ENCODE data around the gene SHROOM2. TPM values are rescaled to one million over a fixed set of nuclear protein-coding genes. Genes with fewer than 3 reads are reported as not detected.
A peak's percentile ranks its signal among the peaks of the same experiment; 100 is the strongest.
"Not testable (repeated sequence)": the region's sequence is repeated elsewhere in the genome, so short reads cannot be mapped to it uniquely, and the experiment has no call there.

The SHROOM2 gene
- total RNA-seq, 2 experiments from 2014 or later = not detected

DNA sequence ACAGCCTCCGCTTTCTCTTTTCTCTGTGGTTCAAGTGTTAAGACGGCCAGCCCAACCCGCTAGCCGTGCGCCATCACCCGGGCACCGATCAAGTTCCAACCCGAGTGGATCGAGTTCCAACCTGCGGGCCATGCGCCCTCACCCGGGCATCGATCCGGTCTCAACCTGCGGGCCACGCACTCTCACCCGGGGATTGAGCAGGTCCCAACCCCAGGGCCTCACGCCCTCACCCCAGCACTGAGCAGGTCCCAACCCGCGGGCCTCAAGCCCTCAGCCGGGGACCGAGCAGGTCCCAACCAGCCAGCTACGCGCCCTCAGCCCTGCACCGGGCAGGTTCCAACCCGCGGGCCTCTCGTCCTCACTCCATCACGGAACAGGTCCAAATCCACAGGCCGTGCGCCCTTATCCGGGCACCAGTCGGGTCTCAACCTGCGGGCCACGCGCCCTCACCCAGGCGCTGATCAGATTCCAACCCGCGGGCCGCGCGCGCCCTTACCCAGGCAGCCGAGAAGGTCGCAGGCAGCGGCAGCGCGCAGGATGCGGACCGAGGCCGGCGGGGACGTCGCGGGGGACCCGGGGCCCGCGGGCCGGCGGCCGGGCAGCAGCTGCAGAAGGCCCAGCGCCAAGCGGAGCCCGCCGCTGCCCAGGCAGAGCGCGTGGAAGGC lies 21.0 kb upstream of the SHROOM2 start:
- intact Hi-C loops (cut with DNase I, micrococcal nuclease) = no loop called here
- Mint-ChIP-seq H3K27me3 (peaks cover 11% of the 10 kb centered on the region), H3K4me3 (no peak overlapping the region), H3K4me1 (no peaks in the 10 kb centered on the region), H3K36me3 (ENCODE audit: low read depth) (no peaks in the 10 kb centered on the region), H3K9me3 (ENCODE audit: low read depth) (no peaks in the 10 kb centered on the region), H3K27ac (no peak overlapping the region)
- ChIA-PET CTCF (no interaction called here), POLR2A (no interaction called here)
- ATAC-seq (no peak), DNase-seq (no peak)

DNA sequence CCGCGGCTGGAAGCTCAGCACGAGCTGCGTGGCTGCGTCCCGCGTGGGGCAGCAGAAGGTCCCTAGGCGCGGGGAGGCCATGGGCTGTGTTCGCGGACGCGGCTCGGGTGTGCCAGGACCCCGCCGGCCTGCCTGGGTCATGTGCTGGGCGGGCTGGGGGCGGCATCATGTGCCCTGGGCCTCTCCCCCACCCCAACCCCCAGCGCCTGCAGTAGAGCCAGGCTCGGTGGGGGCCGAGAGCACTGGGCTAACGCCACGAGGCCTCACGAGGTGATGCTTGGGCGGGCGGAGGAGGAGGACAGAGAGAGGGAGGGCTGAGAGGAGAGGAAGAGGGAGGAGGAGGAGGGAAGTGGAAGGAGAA lies 20.5 kb upstream of the SHROOM2 start, which contains the start of gene GPR143:
Gene GPR143 (minus strand): TSS at position 111 of the 361 bp plus-strand sequence. CDS start 30 bp downstream, at position 81.
- DNase-seq (no peak), ATAC-seq (no peak)
- Mint-ChIP-seq H3K27ac (no peak within 1 kb of the TSS), H3K36me3 (ENCODE audit: low read depth) (no peaks in the 10 kb centered on the region), H3K27me3 (peaks cover 11% of the 10 kb centered on the region), H3K9me3 (ENCODE audit: low read depth) (no peaks in the 10 kb centered on the region), H3K4me3 (no peak within 1 kb of the TSS), H3K4me1 (no peaks in the 10 kb centered on the region)
- intact Hi-C loops (cut with DNase I, micrococcal nuclease) = no loop called here
- ChIA-PET CTCF (no interaction called here), POLR2A (no interaction called here)

DNA sequence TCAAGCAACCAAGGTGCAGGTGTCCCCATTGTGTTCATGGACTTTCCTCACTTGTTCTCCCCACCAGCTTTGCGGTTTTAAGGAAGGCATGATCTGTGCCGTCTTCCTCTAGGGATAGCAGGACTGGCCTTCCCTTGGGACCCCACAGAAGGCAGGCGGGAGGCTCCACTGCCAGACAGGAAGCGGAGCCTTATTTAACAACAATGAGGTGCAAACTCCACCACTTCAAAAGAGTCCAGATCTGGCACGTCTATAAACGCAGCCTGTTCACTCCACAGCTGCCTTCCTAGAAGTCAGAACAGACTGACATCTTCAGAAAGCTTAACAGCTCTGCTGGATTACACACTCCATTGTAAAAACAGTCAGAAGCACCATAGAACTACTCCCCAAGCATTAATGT lies 18.9 kb upstream of the SHROOM2 start:
- ATAC-seq (no peak), DNase-seq (no peak)
- no peaks in the 10 kb centered on the region for H3K36me3 Mint-ChIP-seq (ENCODE audit: low read depth)
- no peaks in the 10 kb centered on the region for H3K9me3 Mint-ChIP-seq (ENCODE audit: low read depth)
- H3K4me3 Mint-ChIP-seq = no peak overlapping the region
- no peaks in the 10 kb centered on the region for H3K4me1 Mint-ChIP-seq
- ChIA-PET POLR2A (no interaction called here), CTCF (no interaction called here)
- H3K27ac Mint-ChIP-seq = no peak overlapping the region
- intact Hi-C loops (cut with DNase I, micrococcal nuclease) = no loop called here
- H3K27me3 Mint-ChIP-seq = peaks cover 12% of the 10 kb centered on the region

DNA sequence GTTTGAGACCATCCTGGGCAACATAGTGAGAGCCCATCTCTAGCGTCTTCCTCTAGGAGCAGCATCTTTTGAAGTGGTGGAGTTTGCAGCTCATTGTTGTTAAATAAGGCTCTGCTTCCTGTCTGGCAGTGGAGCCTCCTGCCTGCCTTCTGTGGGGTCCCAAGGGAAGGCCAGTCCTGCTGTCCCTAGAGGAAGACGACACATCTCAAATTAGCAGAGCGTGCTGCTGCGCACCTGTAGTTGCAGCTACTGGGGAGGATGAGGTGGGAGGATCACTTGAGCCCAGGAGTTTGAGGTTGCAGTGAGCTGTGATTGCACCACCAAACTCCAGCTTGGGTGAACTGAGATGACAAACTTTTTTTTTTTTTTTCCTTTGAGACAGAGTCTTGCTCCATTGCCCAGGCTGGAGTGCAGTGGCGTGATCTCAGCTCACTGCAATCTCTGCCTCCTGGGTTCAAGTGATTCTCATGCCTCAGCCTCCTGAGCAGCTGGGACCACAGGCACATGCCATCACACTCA lies 17.8 kb upstream of the SHROOM2 start:
- H3K27me3 Mint-ChIP-seq = peaks cover 11% of the 10 kb centered on the region
- POLR2A ChIA-PET; DNase-seq; ATAC-seq; CTCF ChIA-PET; H3K9me3 Mint-ChIP-seq (ENCODE audit: low read depth); intact Hi-C loops (cut with DNase I, micrococcal nuclease); H3K27ac Mint-ChIP-seq; H3K4me3 Mint-ChIP-seq; H3K4me1 Mint-ChIP-seq; H3K36me3 Mint-ChIP-seq (ENCODE audit: low read depth): not testable (repeated sequence)

DNA sequence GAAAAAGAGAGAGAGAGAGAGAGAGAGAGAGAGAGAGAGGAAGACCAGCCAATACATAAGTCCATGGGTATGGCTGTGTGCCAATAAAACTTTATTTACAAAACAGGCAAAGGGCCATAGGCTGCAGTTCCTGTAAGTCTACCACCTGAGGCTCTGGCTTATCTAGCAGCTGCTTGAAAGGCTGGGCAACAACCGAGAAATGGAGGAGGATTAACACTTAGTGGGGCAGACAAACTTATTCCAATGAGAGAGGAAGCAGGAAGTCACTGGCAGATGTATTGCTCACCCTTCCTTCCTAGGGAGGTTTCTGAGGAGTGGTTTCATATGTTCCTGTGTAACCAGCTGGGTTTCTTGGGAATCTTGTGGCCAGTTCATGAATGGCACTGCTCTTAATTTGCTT lies 15.9 kb upstream of the SHROOM2 start:
- Mint-ChIP-seq H3K36me3 (ENCODE audit: low read depth) (no peaks in the 10 kb centered on the region), H3K27me3 (peaks cover 13% of the 10 kb centered on the region), H3K27ac (no peak overlapping the region), H3K4me3 (no peak overlapping the region), H3K9me3 (ENCODE audit: low read depth) (no peaks in the 10 kb centered on the region), H3K4me1 (no peaks in the 10 kb centered on the region)
- DNase-seq (no peak), ATAC-seq (no peak)
- intact Hi-C loops (cut with DNase I, micrococcal nuclease) = no loop called here
- CTCF ChIA-PET = no interaction called here
- POLR2A ChIA-PET = no interaction called here

DNA sequence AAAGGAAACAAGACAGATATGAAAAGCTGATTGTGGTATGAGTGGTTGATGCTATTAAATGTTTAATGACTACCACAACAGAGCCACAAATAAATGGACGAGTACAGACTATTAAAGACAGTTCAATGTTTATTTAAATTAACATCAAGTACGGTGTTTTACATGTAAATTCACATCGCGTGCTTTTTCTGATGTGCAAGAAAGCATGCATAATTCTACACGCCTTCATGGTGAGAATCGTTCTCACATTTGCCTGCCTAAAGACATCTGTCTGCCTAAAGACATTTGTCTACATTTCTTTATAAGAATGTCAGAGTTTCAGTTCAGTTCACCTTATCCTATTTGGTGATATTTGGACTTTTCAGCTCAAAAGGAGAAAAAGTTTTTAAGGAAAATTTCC lies 13.3 kb upstream of the SHROOM2 start:
- H3K9me3 Mint-ChIP-seq (ENCODE audit: low read depth) = no peaks in the 10 kb centered on the region
- H3K27me3 Mint-ChIP-seq = peaks cover 12% of the 10 kb centered on the region
- ATAC-seq (no peak), DNase-seq (no peak)
- no peaks in the 10 kb centered on the region for H3K36me3 Mint-ChIP-seq (ENCODE audit: low read depth)
- ChIA-PET CTCF (no interaction called here), POLR2A (interaction anchor here (0.7 kb wide), 1 partner anchor 643 kb away, joined by 6 read pairs; no protein-coding TSS in a partner anchor)
- no peak overlapping the region for H3K4me3 Mint-ChIP-seq
- intact Hi-C loops (cut with DNase I, micrococcal nuclease) = no loop called here
- H3K27ac Mint-ChIP-seq = no peak overlapping the region
- H3K4me1 Mint-ChIP-seq = no peaks in the 10 kb centered on the region

DNA sequence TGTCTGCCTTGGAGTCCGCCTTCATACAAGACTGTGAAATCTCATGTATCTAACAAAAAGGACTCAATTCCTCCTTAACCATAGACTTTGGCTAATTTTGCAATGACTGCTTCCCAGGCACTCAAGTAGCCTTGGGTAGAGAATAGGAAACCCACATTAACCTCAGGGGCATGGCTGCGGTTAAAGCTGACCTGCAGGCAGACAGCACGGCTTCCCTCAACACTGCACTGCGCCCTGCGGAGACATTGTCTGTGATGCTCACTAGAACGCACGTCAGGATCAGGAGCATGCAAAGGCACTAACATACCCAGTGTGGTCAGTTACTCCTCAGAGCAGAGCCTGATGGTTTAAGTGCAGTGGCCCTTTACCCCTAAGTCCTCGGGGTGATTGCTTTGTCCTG lies 10.3 kb upstream of the SHROOM2 start:
- intact Hi-C loops (cut with DNase I, micrococcal nuclease) = no loop called here
- H3K27ac Mint-ChIP-seq = no peak overlapping the region
- H3K9me3 Mint-ChIP-seq (ENCODE audit: low read depth) = no peaks in the 10 kb centered on the region
- no peaks in the 10 kb centered on the region for H3K4me1 Mint-ChIP-seq
- POLR2A ChIA-PET = no interaction called here
- DNase-seq (no peak), ATAC-seq (no peak)
- CTCF ChIA-PET = no interaction called here
- H3K4me3 Mint-ChIP-seq = no peak overlapping the region
- no peaks in the 10 kb centered on the region for H3K36me3 Mint-ChIP-seq (ENCODE audit: low read depth)
- H3K27me3 Mint-ChIP-seq = peaks cover 16% of the 10 kb centered on the region

DNA sequence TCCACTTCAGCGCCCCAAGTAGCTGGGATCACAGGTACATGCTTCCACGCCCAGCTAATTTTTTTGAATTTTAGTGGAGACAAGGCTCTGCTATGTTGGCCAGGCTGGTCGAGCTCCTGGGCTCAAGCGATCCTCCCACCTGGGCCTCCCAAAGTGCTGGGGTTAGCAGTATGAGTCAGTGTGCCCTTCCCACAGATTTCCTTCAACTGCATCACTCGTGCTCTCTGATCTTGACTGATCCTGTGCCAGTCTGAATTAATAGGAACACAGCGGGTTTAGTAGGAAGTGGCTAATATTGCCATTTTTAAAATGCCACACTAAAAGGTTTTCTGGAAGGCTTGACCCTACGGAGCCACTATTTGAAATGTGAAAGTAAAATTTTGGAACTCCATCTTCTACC lies 4.3 kb upstream of the SHROOM2 start:
- ChIA-PET POLR2A (no interaction called here), CTCF (no interaction called here)
- Mint-ChIP-seq H3K9me3 (ENCODE audit: low read depth) (no peaks in the 10 kb centered on the region), H3K36me3 (ENCODE audit: low read depth) (no peaks in the 10 kb centered on the region), H3K4me1 (no peaks in the 10 kb centered on the region), H3K4me3 (no peak overlapping the region), H3K27me3 (peaks cover 16% of the 10 kb centered on the region), H3K27ac (no peak overlapping the region)
- DNase-seq = no peak
- intact Hi-C loops (cut with DNase I, micrococcal nuclease) = no loop called here
- ATAC-seq = no peak

DNA sequence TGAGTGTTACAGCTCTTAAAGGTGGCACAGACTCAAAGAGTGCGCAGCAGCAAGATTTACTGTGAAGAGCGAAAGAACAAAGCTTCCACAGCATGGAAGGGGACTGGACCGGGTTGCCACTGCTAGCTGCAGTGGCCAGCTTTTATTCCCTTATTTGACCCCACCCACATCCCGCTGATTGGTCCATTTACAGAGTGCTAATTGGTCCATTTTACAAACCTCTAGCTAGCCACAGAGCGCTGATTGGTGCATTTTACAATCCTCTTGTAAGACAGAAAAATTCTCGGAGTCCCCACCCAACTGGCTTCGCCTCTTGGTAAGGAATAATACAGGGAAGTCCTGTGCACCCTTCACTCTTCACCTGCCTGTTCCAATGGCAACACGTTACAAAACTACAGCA lies 1.9 kb upstream of the SHROOM2 start:
- POLR2A ChIA-PET = no interaction called here
- Mint-ChIP-seq H3K4me3 (no peak overlapping the region), H3K27me3 (peaks cover 28% of the 10 kb centered on the region), H3K9me3 (ENCODE audit: low read depth) (no peaks in the 10 kb centered on the region), H3K27ac (no peak overlapping the region), H3K4me1 (no peaks in the 10 kb centered on the region), H3K36me3 (ENCODE audit: low read depth) (no peaks in the 10 kb centered on the region)
- ATAC-seq (no peak), DNase-seq (no peak)
- CTCF ChIA-PET = no interaction called here
- intact Hi-C loops (cut with DNase I, micrococcal nuclease) = no loop called here

DNA sequence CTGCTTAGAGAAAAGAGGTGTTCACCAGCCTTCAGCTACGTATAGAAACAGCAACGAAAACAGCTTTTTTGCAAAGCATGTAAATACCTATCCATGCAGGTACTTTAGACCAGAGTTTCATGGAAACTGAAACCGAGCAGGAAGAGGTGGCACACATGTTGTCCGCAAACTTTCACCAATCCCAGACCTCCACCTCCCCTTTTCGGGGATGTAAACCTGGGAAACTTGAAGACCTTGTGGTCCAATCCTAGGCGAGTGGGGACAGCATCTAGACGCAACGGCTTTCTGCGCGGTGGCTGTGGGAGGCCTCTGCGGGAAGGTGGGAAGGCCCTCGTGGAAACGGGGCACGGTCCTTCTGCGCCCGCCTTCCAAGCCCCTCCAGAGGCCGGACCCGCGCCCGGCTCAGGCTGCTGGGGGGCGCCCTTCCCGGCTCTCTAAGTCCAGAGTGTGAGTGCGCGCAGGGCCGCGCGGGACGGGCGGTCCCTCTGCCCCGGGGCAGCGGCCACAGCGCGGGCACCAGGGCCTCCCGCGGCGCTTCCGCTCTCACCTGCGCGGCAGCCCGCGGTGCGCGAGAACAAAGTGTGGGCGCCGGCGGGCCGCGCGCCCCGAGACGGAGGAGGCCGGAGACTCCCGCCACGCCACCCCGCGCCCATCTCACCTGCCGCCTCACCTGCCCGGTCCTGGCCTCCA lies 830 bp upstream of the SHROOM2 start:
- CTCF ChIA-PET = interaction anchor here (0.5 kb wide), 1 partner anchor 361 kb away, joined by 3 read pairs; no protein-coding TSS in a partner anchor
- Mint-ChIP-seq H3K4me3 (no peak overlapping the region), H3K9me3 (ENCODE audit: low read depth) (no peaks in the 10 kb centered on the region), H3K36me3 (ENCODE audit: low read depth) (no peaks in the 10 kb centered on the region), H3K27me3 (peaks cover 31% of the 10 kb centered on the region), H3K27ac (no peak overlapping the region), H3K4me1 (no peaks in the 10 kb centered on the region)
- intact Hi-C loops (cut with DNase I, micrococcal nuclease) = no loop called here
- POLR2A ChIA-PET = no interaction called here
- DNase-seq = no peak
- no peak for ATAC-seq

DNA sequence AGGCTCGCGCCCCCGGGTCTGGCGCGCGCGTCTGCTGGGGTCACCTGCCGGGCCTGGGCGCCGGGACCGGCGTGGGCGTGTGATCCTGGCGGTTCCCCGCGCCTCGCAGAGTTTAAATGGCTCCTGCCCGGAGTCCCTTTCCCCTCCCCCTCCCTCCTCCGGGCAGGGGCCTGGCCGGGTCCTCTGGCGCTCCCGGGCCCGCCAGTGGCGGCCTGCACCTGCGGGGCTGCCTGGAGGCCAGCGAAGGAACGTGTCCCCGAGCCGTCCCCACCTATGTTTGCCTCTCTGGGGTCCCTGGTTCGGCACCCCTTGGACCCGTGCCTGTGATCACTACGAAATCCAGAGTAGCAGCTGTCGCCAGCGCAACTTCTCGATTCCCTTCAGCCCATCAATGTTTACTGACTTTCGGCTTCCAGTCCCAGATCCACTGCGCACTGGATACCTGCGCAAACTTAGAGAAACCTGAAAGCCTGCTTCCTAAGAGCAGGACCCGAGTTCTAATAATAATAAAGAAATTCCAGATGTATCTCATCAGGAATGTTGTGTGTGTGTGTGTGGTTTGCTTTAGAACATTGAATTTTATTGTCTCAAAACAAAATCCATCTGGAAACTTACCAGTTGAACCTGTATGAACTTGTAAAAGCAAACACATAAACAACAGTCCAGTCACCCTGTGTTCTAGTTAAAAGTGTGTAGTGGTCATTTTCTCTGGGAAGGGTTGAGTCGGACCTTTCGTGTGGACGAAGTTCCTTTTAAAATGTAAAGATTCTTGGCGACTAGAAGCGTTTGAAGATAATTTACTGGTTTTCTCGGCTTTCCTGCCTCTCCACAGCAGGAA lies 788 bp downstream of the SHROOM2 start:
- ATAC-seq = no peak
- CTCF ChIA-PET = no interaction called here
- DNase-seq = peak; percentile 4
- no peaks in the 10 kb centered on the region for H3K4me1 Mint-ChIP-seq
- no peak overlapping the region for H3K4me3 Mint-ChIP-seq
- H3K36me3 Mint-ChIP-seq (ENCODE audit: low read depth) = no peaks in the 10 kb centered on the region
- H3K27ac Mint-ChIP-seq = no peak overlapping the region
- POLR2A ChIA-PET = no interaction called here
- no peaks in the 10 kb centered on the region for H3K9me3 Mint-ChIP-seq (ENCODE audit: low read depth)
- intact Hi-C loops (cut with DNase I, micrococcal nuclease) = no loop called here
- H3K27me3 Mint-ChIP-seq = peaks cover 33% of the 10 kb centered on the region

DNA sequence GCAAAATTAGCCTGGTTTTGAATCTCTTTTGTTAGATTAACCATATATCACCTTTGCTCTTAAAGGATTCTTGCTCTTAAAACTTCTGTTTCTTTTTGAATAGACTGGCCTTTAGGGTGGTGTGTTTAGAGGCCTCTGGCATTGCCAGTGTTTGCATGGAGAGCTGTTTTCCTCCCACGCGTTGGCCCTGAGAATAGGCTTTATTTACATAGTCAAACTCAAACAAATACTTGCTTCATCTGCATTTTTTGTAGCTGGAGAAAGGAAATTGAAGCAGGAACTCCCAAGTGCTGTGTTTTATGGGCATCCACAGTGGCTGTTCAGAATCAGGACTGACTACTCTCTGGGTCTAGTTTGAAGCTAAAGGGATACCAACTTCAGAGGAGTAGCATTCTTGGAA lies 2.7 kb downstream of the SHROOM2 start:
- POLR2A ChIA-PET = no interaction called here
- no peak for DNase-seq
- Mint-ChIP-seq H3K4me3 (no peak overlapping the region), H3K36me3 (ENCODE audit: low read depth) (no peaks in the 10 kb centered on the region), H3K4me1 (no peaks in the 10 kb centered on the region), H3K27ac (no peak overlapping the region), H3K9me3 (ENCODE audit: low read depth) (no peaks in the 10 kb centered on the region), H3K27me3 (peaks cover 32% of the 10 kb centered on the region)
- intact Hi-C loops (cut with DNase I, micrococcal nuclease) = no loop called here
- CTCF ChIA-PET = no interaction called here
- ATAC-seq = no peak

Data from activated CD4-positive, alpha-beta T cell treated with anti-CD3 and anti-CD28 coated beads for 36 hours (primary cell).